NCI-H1092 treated with DMSO at 0.1 percent for 48 hours (cell line): ENCODE results near the gene ACAP2.
A peak's percentile ranks its signal among the peaks of the same experiment; 100 is the strongest.

ENCODE experiments used
- DNase-seq: peaks from one replicate; lab custom pipeline; 2025; lab: John Stamatoyannopoulos, UW

ACAP2 gene

GRCh38 chr3:195259475-195260279 lies 183.1 kb downstream of the ACAP2 start:
- peak; percentile 75 for DNase-seq

- DNase-seq: no peak
Measured at GRCh38 chr3:195259154-195259474, 183.7 kb downstream of the ACAP2 start.

DNA sequence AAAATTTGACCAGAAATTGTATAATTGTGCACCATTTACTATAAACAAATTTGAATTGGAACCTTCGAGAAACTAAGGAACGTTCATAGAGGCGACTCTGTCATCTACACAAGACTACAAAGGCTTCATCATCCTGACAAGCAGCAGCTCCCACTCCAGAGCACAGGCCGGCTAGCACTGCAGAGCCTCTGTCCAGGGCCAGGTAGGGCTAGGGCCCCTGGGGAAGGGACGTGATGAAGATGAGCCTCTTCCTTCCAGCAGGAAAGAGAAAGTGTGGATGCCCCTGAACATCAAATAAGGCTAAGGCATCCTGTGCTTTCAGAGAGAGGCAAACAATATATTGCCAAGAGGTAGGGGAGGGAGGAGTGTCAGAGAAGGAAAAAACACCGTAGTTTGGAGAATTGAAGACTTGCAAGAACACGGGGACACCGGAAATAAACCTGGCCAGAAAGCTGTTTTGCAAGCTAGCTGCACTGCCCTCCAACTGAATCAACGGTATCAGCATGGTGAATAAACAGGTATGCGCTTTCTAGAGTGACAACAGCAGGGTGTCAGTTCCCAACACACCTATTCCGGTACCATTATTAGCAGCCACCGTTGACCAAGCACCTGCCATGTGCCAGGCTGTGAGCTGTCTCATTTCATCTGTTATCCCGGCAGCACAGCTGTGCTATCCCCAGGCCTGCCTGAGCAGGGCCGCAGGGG lies 184.2 kb downstream of the ACAP2 start:
- no peak for DNase-seq

DNA sequence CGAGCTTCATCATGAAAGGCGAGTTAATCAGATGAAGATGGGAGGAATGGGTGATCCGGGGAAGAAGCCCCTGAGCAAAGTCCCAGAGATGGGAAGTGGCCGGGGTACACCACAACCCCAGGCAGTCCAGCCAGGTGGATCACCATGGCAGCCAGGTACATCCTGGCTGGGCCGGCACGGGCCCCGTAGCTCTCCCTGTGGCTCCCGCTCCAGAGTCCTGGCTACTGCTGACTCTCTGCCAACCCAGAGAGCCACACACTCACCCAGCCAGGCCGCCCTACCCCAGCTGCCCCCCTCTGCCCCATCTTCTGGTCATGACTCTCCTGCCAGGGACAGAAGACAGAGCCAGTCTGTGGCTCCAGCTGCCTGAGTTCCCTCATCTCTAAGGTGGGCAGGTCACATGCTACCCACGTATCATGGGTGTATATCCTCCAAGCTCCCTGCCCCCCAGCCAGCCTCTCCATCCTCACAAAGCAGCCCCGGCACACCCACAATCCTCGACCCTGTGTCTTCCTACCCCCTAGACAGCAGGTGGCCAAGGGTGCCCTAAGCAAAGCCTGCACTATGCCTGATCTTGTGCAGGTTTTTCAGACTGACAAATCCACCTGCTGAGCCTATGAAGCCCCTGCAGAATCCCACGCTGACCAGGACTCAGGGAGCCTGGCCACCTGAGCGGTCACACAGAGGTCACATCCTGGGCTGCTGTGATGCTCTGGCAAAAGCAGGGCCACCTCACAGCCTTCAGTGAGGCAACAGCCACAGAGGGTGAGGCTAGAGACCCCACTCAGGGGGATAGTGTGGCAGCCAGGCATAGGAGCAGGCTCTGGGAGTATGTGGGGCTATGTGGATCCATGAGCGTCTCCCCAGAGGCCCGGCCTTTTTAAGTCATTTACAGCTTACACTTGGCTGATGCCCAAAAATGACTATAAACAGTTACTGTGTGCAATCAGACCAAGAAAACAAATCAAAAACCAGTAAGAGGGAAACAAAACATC lies 185.1 kb downstream of the ACAP2 start:
- no peak for DNase-seq

GRCh38 chr3:195256639-195257453 lies 186.0 kb downstream of the ACAP2 start:
- no peak for DNase-seq

DNA sequence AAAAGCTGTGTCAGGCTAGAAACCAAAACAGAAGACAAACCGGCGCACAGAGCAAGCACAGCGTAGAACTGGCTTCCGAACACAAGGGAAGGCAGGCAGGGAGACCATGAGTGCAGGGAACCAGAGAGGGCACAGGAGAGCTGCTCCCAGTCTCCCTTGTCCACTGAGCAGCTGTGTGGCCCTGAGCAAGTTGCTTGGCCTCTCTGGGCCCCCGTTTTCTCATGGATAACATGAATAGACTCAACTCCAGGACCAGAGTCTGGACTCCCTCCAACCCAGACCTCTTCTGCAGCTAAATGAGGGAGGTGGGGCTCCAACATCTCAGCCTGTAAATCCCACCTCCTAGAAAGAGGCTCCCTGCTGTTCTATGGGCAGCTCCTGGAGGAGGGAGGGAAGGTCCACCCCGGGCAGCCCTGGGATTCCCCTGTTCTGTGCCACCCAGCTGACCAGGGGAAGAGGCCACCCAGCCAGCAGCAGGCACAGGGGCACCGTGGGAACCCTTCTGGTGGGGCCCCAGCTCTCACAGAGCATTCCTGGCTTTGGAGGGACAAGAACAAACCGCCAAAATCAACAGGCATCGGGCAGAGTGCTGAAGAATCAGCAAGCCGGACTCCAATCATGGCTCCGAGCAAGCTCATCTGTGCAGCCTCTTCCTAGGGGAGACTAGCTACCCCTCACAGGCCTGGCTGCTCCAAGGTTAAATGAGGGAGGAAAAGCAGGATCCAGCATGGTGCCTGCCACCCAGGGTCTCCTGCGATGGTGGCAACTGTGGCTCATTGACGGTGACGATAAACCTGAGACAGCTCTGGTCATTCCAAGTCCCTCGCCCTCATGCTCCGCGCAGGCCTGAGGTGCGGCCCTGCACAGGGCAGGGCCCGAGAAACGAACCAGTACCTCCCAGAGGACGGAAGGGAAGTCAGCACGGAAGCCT lies 187.0 kb downstream of the ACAP2 start:
- no peak for DNase-seq

GRCh38 chr3:195255176-195255500 lies 187.7 kb downstream of the ACAP2 start:
- no peak for DNase-seq

- DNase-seq: no peak
Measured at GRCh38 chr3:195254454-195255175, 188.2 kb downstream of the ACAP2 start.

GRCh38 chr3:195253923-195254432 lies 188.8 kb downstream of the ACAP2 start:
- no peak for DNase-seq

GRCh38 chr3:195251336-195252065 lies 191.3 kb downstream of the ACAP2 start:
- no peak for DNase-seq

DNA sequence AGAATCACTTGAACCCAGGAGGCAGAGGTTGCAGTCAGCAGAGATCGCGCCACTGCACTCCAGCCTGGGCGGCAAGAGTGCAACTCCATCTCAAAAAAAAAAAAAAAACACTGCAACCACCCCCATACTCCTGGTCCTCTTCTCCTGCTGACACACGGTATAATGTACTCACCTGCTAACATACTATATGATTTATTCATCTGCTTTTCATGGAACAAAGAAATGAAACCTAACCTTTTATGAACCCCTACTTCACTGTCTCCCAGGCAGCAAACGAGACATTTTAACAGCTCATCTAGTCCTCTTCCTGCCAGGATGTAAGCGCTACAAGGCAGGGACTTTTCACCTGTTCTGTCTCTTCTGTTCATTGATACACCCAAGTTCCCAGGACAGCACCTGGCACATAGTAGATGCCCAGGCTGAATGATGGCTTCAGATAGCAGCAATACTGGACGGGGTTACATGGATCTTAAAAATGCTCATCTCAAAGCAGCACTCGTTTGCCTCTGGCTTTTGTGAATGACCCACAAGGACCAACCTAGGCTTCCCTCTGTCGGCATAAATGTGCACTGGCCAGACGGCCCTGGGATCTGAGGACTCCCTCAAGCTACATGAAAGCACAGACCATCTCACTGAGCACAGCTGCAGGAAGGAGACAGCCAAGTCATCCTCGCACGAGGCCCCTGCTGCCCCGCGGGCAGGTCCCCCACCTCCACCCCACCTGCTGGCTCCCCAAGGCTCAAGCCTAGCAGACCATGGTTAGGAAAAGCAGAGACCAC lies 192.2 kb downstream of the ACAP2 start:
- peak; percentile 76 for DNase-seq

DNA sequence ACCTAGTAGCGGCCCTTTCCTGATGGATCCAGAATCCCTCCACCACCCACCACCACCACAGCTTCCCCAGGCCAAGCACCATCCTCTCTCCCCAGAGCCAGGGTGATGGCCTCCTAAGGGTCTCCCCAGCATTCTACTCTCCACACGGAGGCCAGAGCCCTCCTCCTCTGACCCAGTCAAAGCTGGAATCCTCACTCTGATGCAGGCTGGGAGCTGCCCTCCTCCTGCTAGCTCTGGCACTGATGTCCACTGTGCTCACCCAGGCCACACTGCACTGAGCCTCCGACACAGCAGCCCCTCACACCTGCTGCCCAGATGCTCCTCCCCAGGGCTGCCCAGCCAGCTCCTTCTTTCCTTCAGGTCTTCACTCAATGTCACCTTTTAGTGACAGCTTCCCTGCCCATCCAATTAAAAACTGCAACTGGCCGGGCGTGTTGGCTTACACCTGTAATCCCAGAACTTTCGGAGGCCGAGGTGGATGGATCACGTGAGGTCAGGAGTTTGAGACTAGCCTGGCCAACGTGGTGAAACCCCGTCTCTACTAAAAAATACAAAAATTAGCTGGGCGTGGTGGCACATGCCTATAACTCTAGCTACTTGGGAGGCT lies 192.9 kb downstream of the ACAP2 start:
- DNase-seq: no peak

DNA sequence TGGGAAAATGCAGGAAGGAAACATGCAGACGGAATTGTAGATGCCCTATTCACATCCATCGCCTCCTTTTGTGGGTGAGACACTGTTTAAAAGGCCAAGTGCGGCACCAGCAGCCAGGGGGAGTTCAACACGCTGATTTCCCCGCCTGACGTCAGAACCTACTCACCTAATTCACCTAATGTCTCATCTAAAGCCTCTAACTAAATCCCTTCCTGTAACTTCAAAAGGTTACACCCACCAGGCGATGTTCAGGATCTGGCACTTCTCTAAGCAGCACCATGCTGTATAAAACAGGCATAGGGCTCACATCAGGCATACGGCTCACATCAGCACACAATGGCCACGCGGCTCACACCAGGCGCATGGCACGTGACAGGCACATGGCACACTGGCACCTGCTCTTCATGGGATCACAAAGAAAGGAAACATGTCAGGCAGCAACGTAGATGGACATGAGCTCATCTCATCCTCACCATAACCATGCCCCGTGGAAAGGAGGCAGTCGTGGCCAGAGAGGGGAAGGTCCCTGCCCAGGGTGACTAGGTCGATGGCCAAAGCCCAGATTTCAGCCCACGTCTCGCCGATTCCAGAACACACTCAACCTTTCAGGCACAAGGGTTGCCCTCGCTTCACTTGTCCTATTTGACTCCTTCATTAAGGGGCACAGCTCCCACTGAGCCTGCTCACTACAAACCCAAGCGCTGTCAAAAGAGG lies 193.6 kb downstream of the ACAP2 start:
- no peak for DNase-seq

GRCh38 chr3:195248281-195248680 lies 194.5 kb downstream of the ACAP2 start:
- DNase-seq: no peak

- no peak for DNase-seq
Measured at GRCh38 chr3:195247863-195248189, 195.0 kb downstream of the ACAP2 start.

DNA sequence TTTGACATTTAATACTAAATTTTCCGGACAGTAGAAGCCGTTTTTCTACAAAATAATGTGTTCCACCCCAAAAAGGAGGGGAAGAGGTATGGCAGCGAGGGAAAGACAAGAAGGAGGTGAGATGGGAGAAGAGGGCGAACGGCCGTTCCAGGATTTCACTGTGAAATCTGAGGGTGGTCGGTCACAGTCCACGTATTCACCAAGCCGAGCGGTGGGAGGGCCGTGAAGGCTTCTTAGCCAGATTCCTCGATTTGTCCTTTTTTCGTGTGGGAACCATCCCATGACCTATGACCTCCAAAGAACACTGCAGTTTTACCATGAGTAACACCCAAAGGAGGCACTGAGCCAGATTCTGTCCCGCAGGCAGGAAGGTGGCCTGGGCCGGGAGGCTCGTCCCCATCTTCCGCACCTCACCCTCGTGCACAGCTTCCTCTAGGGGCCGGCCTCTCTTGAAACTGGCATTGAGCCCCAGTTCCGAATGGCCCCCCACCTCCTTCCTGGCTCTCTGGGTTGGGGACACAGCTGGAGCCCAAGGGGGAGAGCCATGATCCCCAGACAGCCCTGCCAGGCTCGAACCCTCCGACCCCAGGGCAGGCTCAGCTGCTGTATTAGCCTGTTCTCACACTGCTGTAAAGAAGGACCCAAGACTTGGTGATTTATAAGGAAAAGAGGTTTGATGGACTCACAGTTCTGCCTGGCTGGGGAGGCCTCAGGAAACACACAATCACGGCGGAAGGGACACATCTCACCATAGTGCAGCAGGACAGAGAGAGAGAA lies 195.5 kb downstream of the ACAP2 start:
- DNase-seq: no peak
